ENCODE measurements around the gene IFIT5. TPM values are rescaled to one million over a fixed set of nuclear protein-coding genes. Genes with fewer than 3 reads are reported as not detected.

IFIT5 gene
- total RNA-seq, 1 donor = 36.0 TPM

- TF ChIP-seq, protein P1, sequence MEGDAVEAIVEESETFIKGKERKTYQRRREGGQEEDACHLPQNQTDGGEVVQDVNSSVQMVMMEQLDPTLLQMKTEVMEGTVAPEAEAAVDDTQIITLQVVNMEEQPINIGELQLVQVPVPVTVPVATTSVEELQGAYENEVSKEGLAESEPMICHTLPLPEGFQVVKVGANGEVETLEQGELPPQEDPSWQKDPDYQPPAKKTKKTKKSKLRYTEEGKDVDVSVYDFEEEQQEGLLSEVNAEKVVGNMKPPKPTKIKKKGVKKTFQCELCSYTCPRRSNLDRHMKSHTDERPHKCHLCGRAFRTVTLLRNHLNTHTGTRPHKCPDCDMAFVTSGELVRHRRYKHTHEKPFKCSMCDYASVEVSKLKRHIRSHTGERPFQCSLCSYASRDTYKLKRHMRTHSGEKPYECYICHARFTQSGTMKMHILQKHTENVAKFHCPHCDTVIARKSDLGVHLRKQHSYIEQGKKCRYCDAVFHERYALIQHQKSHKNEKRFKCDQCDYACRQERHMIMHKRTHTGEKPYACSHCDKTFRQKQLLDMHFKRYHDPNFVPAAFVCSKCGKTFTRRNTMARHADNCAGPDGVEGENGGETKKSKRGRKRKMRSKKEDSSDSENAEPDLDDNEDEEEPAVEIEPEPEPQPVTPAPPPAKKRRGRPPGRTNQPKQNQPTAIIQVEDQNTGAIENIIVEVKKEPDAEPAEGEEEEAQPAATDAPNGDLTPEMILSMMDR (IDR thresholded peaks at IDR 0.05; ENCODE audit: insufficient read depth, low read length) = no peak
- H3K4me3 ChIP-seq (ENCODE audit: low read depth, low read length) = no peak overlapping the region
- DNase-seq (ENCODE audit: low read depth) = no peak
Measured at GRCh38 chr10:89413398-89413912, 913 bp upstream of the IFIT5 start.

DNA sequence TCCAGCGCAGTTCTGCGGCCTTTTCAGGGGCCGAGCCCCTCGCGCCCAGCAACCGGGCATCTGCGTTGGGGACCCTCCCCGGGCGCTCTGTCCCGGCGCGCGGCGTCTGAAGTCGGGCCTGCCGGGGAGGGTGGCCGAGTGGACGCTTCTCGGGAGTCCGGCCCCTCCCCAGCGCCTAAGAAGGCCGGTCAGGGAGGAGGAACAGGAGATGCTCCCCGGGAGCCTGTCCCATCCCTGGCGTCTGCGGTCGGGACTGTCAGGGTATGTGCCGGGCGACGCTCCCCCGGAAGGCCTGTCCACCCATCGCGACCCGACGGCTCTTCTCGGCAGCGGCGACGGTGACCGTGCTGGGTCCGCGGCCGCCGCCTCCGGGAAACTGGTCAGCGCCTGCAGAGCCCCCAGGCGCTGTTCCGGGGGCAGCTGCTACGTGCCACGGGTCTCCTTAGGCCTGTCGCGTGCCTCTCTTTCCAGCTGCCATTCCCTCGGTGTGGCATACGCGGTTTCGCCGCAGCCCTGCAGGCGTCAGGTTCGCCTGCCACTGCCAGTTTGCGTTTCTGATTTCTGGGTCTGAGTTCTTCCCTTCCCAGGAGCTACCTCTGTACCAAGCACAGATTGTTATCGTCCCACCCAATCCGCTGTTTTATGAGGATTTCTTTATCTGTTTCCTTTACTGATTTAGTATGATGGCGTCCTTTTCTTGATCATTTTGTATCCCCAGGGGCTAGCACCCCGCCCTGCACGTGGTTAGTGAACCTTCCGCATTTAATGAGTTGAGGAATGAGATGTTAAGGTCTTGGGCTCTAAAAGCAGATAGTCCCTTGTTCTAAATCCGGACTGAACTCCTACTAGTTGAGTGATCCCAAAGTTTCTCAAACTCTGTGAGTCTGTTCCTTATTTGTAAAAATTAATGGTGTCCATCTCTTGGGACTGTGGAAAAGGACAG is 782 bp downstream of the IFIT5 start:
- TF ChIP-seq, protein P1 (IDR thresholded peaks at IDR 0.05; ENCODE audit: insufficient read depth, low read length) = no peak
- H3K4me3 ChIP-seq (ENCODE audit: low read depth, low read length) = peak overlapping the region; percentile 83
- DNase-seq (ENCODE audit: low read depth) = peak; percentile 43

DNA sequence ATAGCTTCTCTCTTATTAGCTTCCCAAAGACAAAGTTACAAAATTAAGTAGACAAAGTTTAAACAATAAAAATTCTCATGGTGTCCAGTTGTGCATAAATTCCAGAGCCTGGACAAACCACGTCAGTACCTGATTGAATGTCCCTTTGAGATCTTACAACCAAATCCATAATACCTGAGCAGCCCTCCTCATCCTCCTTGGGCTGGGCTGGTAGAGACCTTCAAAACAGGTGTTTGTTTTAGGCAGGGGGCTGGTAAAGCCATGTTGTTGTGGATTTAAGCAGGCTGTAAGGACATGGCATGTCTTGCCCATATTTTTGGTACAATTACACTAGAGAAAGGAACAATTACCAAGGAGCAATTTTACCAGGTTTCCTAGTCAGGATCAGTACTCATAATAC is 2.1 kb downstream of the IFIT5 start:
- H3K4me3 ChIP-seq (ENCODE audit: low read depth, low read length) = no peak overlapping the region
- TF ChIP-seq, protein P1 (IDR thresholded peaks at IDR 0.05; ENCODE audit: insufficient read depth, low read length) = no peak
- DNase-seq (ENCODE audit: low read depth) = no peak

GRCh38 chr10:89419548-89419947 is 5.2 kb downstream of the IFIT5 start:
- peak; percentile 44 for DNase-seq (ENCODE audit: low read depth)
- no peak overlapping the region for H3K4me3 ChIP-seq (ENCODE audit: low read depth, low read length)
- TF ChIP-seq, protein P1 (IDR thresholded peaks at IDR 0.05; ENCODE audit: insufficient read depth, low read length) = peak; percentile 63

DNA sequence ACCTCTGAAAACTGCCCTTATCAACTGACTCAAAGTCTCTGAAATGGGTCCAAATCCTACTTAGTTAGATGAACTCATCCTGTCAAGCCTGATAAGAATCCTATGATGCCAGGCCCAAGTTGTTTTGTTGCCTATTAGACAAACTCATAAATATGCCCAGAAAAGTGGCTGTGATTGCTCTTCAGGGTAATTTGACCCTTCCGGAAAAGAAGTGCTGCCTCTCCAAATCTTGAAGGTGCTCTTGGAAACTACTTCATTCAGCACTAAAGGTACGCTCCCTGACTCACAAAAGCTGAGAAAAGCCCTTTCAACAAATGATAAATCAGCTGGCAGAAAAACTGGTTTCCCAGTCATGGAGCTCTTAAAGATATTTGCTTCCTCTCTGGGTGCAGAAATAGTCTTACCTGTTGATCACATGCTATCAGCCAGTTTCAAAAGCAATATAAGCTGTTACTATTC is 6.7 kb downstream of the IFIT5 start:
- no peak for DNase-seq (ENCODE audit: low read depth)
- H3K4me3 ChIP-seq (ENCODE audit: low read depth, low read length) = no peak overlapping the region
- TF ChIP-seq, protein P1 (IDR thresholded peaks at IDR 0.05; ENCODE audit: insufficient read depth, low read length) = no peak

GRCh38 chr10:89425000-89425399 is 10.6 kb downstream of the IFIT5 start:
- H3K4me3 ChIP-seq (ENCODE audit: low read depth, low read length) = no peak overlapping the region
- TF ChIP-seq, protein P1 (IDR thresholded peaks at IDR 0.05; ENCODE audit: insufficient read depth, low read length) = no peak
- no peak for DNase-seq (ENCODE audit: low read depth)
